Peyer's patch (tissue), 4 donors: ENCODE measurements around the gene ZMAT5. TPM values are rescaled to one million over a fixed set of nuclear protein-coding genes. Genes with fewer than 3 reads are reported as not detected.
A peak's percentile ranks its signal among the peaks of the same experiment; 100 is the strongest.

Experiments
- DNase-seq, 3 donors: peaks; one replicate each; pipeline ENCODE4 v3.0.0-alpha.2; 2017 to 2019
- H3K27ac ChIP-seq, 4 donors: fragments of 200-600 bp; sonication (generic); one replicate each; pipeline ENCODE4 v1.5.1; 2016 to 2019
- H3K27me3 ChIP-seq, 2 donors: fragments of 200-600 bp; sonication (generic); one replicate each; pipeline ENCODE4 v1.5.1; 2019
- H3K36me3 ChIP-seq, 3 donors: fragments of 200-600 bp; sonication (generic); one replicate each; pipeline ENCODE4 v1.5.1; 2016 to 2019
- H3K4me1 ChIP-seq, 4 donors: fragments of 200-600 bp; sonication (generic); one replicate each; pipeline ENCODE4 v1.5.1; 2016 to 2019
- H3K4me3 ChIP-seq, 4 donors: fragments of 200-600 bp; sonication (generic); 1 replicate in 3 of 4; 2 replicates in 1 of 4; pipeline ENCODE4 v1.5.1; 2016 to 2019; ENCODE audit warnings: mild to moderate bottlenecking in 1 of 4
- H3K9me3 ChIP-seq, 4 donors: fragments of 200-600 bp; sonication (generic); one replicate each; pipeline ENCODE4 v1.5.1; 2016 to 2019; ENCODE audit warnings: mild to moderate bottlenecking in 1 of 4
- POLR2A ChIP-seq, 2 donors: fragments of 450-650 bp; IDR thresholded peaks; one replicate each; pipeline ENCODE4 v1.5.1; 2017; ENCODE audit warnings: antibody characterized with exemption in 2 of 2, mild to moderate bottlenecking in 2 of 2, moderate library complexity in 2 of 2
- total RNA-seq, 4 donors: library from RNA; depleted of rRNA; stranded (reverse); fragments of >200 nt; gene quantifications; one replicate each; pipeline ENCODE4 v1.1.0, GENCODE V29; 2016
- TF ChIP-seq, protein P1 (sequence below), 6 experiments: fragments of 450-650 bp in 4 of 6; fragments of 200-600 bp in 2 of 6; sonication (generic) in 1 of 6; IDR thresholded peaks; one replicate each; pipeline ENCODE4 v1.5.1; 2017 to 2019; ENCODE audit warnings: antibody characterized with exemption in 6 of 6, mild to moderate bottlenecking in 3 of 6, moderate library complexity in 1 of 6

Gene ZMAT5
- total RNA-seq, 4 donors from 2014 or later, result 16.2 to 22.5 (median 17.9) TPM

DNA sequence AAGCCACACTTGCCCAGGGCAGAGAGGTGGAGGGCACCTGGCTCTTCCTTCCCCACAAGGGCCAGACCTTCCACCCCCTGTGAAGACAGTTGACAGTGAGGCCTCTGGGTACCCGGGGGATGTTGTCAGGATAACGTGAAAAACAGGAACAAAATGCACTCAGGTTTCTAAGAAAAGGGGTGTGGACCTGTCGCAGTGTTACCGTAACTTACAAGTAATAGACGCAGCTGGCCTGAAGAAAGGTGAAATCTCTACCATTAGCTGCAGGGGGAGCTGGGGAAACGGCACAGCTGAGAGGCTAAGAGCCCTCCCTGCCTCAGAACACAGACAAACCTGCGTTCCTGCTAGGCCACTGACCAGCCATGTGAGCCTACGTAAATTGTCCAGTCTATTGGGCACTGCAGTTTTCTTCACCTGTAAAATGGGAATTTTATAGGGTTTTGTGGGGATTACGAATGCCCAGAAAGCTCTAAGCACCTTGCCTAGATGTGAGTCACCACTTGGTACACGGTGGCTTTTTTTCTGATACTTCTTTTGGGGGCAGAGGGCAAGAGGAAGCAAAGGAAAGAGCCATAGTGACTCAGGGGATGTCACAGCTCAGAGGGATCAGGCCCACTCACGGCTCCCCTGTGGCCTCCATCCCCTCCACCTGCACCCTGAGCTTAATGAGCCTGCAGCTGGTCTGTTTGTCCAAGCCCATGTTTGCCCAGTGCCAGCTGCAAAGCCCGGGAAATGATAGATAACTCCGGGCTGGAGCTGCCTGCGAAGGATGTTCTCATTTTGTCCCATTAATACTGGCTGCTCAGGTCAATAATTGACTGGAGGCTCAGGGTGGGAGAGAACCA is 65.4 kb downstream of the ZMAT5 start:
- TF ChIP-seq, protein P1, sequence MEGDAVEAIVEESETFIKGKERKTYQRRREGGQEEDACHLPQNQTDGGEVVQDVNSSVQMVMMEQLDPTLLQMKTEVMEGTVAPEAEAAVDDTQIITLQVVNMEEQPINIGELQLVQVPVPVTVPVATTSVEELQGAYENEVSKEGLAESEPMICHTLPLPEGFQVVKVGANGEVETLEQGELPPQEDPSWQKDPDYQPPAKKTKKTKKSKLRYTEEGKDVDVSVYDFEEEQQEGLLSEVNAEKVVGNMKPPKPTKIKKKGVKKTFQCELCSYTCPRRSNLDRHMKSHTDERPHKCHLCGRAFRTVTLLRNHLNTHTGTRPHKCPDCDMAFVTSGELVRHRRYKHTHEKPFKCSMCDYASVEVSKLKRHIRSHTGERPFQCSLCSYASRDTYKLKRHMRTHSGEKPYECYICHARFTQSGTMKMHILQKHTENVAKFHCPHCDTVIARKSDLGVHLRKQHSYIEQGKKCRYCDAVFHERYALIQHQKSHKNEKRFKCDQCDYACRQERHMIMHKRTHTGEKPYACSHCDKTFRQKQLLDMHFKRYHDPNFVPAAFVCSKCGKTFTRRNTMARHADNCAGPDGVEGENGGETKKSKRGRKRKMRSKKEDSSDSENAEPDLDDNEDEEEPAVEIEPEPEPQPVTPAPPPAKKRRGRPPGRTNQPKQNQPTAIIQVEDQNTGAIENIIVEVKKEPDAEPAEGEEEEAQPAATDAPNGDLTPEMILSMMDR (IDR thresholded peaks at IDR 0.05), result peak in 3 of 6 experiments; percentile 11 to 25 (median 17)
- no peak for TF ChIP-seq POLR2A (IDR thresholded peaks at IDR 0.05)
- Histone ChIP-seq H3K27me3 (no peaks in the 10 kb centered on the region), H3K9me3 (no peaks in the 10 kb centered on the region), H3K36me3 (no peaks in the 10 kb centered on the region), H3K27ac (peak overlapping the region in 2 of 4 donors; percentile 42 to 66), H3K4me3 (no peak overlapping the region), H3K4me1 (peaks cover 0 to 45% (median 3%) of the 10 kb centered on the region in 4 donors)
- peak in 1 of 3 donors; percentile 53 for DNase-seq

DNA sequence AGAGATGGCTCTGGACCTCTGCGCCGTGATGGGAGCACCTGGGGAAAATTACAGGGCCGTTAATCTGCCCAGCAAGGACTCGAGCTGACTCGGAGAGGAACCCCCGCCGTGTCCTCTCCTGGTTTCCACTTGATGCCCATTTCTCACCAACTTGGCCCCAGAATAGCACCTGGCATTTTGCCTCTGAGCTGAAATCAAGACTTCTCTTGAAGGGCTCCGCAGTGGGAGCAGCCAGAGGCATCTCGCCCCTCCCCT is 66.0 kb downstream of the ZMAT5 start:
- peak overlapping the region in 2 of 4 donors; percentile 42 to 66 for H3K27ac ChIP-seq
- TF ChIP-seq POLR2A (IDR thresholded peaks at IDR 0.05), result no peak
- TF ChIP-seq, protein P1 (IDR thresholded peaks at IDR 0.05), result no peak

DNA sequence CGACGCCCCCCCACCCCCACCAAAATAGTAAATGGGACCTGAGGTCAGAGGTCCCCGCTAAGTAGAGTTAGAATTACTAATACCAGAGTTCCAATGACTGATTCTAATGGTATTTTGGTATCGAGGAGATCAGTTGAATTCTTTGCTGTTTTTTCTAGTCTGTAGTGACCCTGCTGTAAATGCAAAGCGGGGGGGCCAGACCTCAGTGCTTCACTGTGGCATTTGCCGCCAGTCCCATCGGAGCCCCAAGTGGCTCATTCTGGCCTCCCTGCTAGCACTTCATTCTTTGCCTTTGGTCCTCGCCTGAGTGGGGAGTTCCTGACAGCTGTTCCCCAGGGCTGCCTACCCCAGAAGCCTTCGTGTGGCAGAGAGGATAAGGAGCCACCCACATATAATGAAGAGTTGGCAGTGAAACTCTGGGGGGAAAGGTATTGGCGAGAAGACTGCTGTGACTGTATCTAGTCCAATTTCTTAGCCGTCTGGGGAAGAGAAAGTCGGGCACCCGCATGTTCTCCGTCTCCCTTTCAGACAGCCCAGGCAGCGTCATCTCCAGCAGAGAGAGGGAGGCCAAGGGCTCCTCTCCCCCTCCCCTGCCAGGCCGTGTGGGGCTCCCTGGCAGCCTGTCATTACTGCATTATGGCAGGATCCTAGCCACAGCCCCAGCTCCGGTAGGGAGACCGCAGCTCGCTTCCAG is 66.5 kb downstream of the ZMAT5 start:
- H3K4me3 ChIP-seq, result no peak overlapping the region
- H3K9me3 ChIP-seq, result no peaks in the 10 kb centered on the region
- peak in 1 of 3 donors; percentile 33 for DNase-seq
- TF ChIP-seq POLR2A (IDR thresholded peaks at IDR 0.05), result no peak
- TF ChIP-seq, protein P1 (IDR thresholded peaks at IDR 0.05), result no peak
- H3K36me3 ChIP-seq, result peaks cover 0 to 4% (median 0%) of the 10 kb centered on the region in 3 donors
- H3K27ac ChIP-seq, result peak overlapping the region in 1 of 4 donors; percentile 66
- peaks cover 0 to 45% (median 3%) of the 10 kb centered on the region in 4 donors for H3K4me1 ChIP-seq
- H3K27me3 ChIP-seq, result no peaks in the 10 kb centered on the region

More for the DNA sequence above, 66.0 kb downstream of the ZMAT5 start:
- H3K4me3 ChIP-seq, result no peak overlapping the region
- H3K4me1 ChIP-seq, result peaks cover 0 to 45% (median 3%) of the 10 kb centered on the region in 4 donors
- H3K9me3 ChIP-seq, result no peaks in the 10 kb centered on the region
- H3K27me3 ChIP-seq, result no peaks in the 10 kb centered on the region
- no peaks in the 10 kb centered on the region for H3K36me3 ChIP-seq
- DNase-seq, result no peak

DNA sequence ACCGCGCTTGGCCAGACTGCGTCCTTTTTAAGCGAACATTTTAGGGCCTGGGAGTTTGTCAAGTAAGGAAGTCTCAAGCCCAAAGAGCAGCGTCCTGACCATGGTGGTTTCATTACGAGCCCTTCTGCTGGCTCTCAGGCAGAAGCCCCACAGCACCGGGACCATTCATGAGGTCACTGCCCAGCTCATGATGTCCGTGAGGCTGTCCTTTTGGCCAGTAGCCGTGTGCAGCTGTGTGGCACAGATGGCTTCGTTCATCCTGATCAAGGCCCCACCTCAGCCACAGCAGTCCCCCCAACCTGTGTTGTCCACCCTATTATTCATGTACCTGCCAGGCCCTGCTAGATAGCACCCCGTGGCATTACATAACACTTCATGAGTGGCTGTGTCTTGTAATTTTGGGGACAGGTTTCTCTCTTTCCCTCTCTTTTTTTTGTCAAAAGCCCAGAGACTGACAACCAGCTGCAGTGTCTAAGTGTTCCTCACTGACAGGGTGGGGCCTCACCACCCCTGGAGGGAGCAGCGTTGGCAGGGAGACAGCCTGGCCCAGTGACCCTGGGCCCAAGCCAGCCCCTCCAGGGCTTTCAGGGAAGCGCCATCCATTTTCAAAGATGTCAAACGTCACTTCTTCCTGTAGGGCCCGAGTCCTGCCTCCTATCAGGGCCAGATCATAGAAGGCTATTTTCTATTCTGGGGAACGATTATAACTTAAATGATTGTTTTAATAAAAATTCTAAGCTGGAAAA is 68.8 kb downstream of the ZMAT5 start:
- no peaks in the 10 kb centered on the region for H3K9me3 ChIP-seq
- no peak overlapping the region for H3K27ac ChIP-seq
- H3K4me1 ChIP-seq, result peaks cover 0 to 26% (median 3%) of the 10 kb centered on the region in 4 donors
- peaks cover 0 to 21% (median 0%) of the 10 kb centered on the region in 3 donors for H3K36me3 ChIP-seq
- H3K4me3 ChIP-seq, result no peak overlapping the region
- TF ChIP-seq, protein P1 (IDR thresholded peaks at IDR 0.05), result no peak
- TF ChIP-seq POLR2A (IDR thresholded peaks at IDR 0.05), result no peak
- DNase-seq, result no peak
- no peaks in the 10 kb centered on the region for H3K27me3 ChIP-seq

DNA sequence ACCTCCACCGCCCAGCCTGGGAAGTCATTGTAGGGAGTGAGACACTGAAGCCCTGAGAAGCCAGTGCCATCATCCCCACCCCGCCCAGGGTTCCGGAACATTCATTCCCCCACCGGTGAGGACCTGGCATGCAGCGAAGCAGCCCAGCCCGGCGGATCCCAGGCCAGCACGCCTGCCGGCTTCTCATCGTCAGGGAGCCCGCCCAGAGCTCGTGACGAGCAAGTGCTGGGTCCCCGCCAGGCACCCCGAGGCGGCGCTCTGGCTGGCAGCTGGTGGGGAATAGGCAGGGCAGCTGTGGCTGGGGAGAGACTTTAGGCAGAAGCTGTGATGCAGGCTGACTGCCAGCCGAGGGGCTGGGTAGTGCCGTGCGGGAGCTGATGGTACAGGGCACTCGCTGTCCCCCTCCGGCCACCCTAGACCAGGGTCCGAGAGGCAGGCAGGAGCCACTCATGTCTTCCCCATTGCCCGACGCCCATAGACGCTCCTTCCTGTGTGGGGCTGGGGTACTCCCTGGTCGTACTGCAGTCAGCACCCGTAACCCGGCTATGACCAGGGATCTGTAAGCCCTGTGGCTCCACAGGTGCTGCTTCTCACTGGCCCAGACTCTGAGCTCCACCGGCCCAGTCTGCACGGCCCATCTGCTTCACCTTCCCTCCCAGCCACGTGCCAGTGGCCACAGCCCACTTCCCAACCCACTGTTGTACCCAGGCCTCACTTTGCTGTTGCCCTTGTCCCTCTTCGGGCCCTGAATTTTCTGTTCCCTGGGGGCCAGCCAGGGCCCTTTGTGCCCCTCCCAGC is 71.5 kb downstream of the ZMAT5 start:
- Histone ChIP-seq H3K36me3 (peaks cover 0 to 21% (median 0%) of the 10 kb centered on the region in 3 donors), H3K4me3 (no peak overlapping the region), H3K27ac (no peak overlapping the region), H3K27me3 (no peaks in the 10 kb centered on the region), H3K4me1 (peaks cover 0 to under 1% (median 0%) of the 10 kb centered on the region in 4 donors), H3K9me3 (no peaks in the 10 kb centered on the region)
- TF ChIP-seq, protein P1 (IDR thresholded peaks at IDR 0.05), result no peak
- no peak for TF ChIP-seq POLR2A (IDR thresholded peaks at IDR 0.05)
- no peak for DNase-seq
